Mucosa of gallbladder (tissue), 1 donor: ENCODE measurements around the gene UBE2E3. TPM values are rescaled to one million over a fixed set of nuclear protein-coding genes. Genes with fewer than 3 reads are reported as not detected.
"Not testable (repeated sequence)": the region's sequence is repeated elsewhere in the genome, so short reads cannot be mapped to it uniquely, and the experiment has no call there.

ENCODE experiments used
- DNase-seq: peaks from one replicate; pipeline ENCODE4 v3.0.0-alpha.2; 2020; ENCODE audit warnings: low spot score
- total RNA-seq: library from RNA; stranded (reverse); gene quantifications from one replicate; pipeline ENCODE4 v1.2.1, GENCODE V29; 2021
- donor health status: DM: no; HTN: no; CAD: no.

UBE2E3 gene
- total RNA-seq, 1 donor from 2014 or later: 71.8 TPM

DNA sequence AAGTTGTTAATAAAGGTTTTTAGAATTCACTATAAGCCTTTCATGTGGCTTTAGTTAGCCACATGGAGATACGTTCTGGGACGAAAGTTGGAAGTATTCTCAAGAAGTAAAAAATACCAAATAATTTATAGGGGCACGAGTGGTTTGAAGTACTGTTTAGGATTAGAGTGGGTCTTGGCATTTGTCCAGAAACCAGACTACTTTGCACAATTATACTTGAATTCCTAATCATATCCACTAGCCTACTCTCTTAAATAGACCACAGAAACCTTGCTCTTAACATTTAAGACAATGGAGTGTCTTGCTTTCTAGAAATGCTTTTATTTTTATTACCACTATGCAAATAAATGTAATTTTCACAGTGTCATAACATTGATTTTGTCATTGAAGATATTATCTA lies 44.6 kb downstream of the UBE2E3 start:
- no peak for DNase-seq

DNA sequence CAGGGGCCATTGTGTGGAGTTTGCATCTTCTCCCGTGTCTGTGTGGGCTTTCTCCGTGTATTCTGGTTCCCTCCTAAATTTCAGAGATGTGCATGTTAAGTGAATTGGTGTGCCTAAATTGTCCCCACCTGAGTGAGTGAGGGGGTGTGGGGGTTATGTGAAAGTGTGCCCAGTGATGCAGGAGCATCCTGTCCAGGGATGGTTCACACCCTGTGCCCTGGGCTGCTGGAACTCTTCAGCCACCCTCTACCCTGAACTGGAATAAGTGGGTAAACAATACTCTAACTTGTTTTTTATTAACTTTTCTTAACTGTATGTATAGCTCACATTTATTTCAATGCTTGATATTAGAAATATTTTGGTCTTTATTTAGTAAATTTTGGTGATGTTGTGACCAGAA lies 56.0 kb downstream of the UBE2E3 start:
- no peak for DNase-seq

DNA sequence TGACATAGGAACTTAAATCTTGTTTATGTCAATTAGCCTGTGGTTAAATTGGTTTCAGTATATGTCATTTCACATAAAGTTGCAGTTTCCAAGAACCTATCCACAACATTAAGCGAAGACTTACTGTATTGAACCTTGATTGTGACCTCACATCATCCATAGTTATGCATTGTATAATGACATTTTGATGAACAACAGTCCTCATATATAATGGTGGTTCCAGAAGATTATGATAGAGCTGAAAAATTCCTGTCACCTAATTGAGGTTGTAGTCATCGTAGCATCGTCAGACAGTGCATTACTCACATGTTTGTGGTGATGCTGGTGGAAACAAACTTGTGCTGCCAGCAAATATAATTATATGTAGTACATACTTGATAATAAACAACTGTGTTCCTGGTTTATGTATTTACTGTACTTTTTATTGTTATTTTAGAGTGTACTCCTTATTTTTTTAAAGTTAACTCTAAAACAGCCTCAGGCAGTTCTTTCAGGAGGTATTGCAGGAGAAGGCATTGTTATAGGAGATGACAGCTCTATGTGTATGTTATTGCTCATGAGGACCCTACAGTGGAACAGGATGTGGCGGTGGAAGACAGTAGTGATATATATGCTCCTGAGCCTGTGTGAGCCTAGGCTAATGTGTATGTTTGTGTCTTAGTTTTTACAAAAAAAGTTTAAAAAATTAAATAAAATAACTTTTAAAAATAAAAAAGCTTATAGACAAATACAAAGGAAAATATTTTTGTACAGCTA lies 56.6 kb downstream of the UBE2E3 start:
- no peak for DNase-seq

DNA sequence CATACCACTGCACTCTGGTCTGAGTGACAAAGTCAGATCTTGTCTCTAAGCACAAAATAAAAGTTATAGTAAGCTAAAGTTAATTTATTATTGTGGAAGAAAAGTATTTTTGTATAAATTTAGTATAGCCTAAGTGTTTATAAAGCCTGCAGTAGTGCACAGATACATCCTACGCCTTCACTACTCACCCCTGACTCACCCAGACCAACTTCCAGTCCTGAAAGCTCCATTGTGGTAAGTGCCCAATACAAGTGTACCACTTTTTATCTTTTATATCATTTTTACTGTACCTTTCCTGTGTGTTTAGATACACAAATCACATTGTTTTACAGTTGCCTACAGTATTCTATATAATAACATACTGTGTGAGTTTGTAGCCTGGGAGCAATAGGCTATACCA lies 57.5 kb downstream of the UBE2E3 start:
- DNase-seq: no peak

DNA sequence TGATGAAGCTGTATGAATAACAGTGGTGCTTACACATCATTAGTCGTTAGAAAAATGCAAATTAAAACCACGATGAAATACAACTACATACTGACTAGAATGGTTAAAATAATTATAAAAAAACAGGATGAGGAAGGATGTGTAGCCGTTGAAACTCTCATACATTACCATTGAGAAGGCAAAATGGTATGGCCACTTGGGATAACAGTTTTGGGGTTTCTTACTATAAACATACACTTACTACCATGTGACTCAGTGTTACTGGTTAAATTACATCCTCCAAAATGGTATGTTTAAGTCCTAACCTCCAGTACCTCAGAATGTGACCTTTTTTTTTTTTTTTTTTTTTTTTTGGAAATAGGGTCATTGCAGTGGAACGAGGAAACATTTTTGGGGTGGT lies 58.4 kb downstream of the UBE2E3 start:
- no peak for DNase-seq

DNA sequence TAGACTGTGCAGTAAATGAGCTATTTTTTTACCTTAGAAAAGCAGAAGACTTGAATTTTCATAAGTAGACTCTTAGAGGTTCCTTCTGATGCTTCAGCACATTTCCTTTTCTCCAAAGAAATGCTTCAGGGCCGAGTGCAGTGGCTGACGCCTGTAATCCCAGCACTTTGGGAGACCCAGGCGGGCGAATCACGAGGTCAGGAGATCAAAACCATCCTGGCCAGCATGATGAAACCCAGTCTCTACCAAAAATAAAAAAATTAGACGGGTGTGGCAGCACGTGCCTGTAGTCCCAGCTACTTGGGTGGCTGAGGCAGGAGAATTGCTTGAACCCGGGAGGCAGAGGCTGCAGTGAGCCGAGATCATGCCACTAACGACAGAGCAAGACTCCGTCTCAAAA lies 60.4 kb downstream of the UBE2E3 start:
- DNase-seq: not testable (repeated sequence)

DNA sequence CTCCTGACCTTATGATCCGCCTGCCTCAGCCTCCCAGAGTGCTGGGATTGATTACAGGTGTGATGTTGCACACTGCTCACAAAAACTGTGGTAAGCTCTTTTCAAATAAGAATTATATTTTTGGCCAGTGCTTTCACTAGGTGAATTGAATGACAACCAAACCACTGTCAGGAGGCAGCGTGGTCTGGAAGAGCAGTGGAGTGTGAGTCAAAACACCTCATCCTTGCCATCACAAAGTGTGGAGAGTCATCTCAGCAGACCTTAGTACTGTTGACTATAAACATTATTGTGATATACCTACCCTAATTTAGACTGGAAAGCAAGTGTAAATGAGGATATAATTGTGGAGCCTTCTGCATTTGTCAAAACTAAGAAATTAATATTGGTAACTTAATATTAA lies 61.3 kb downstream of the UBE2E3 start:
- DNase-seq: no peak

DNA sequence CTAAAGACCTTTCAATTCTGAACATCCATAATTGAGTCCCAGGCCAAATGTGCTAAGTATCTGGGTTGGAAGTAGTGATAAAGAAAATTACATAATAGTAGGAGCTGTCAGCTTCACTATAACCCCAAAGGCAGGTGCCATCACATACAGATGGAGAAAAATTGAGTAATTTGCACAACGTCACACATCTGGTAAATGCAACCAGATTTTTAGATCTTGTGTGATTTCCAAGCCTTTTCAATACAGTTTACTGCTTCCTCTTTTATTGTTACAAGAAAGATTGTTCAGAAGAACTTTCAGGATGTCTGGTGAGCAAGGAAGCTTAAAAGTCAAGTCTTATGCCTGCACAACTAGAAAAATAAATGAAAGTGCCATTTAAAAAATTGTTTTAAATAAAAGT lies 62.3 kb downstream of the UBE2E3 start:
- no peak for DNase-seq

DNA sequence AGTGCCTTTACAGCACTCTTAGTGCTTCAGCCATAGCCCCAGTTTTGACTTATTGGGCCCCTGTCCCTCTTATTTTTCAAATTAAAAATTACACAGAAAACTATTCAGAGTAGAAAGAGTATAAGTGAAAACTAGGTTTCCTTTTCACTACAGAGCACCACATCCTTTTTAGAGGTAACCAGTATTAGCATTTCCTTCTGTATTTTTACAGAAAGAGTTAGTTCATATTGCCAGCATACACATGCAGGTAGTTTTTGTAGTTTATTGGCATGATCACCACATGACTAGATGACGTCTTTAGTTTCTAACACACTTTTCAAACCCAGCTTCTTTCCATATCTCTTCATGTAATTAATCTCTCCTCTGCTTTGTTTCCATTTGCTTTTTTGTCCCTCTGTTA lies 66.4 kb downstream of the UBE2E3 start:
- no peak for DNase-seq

DNA sequence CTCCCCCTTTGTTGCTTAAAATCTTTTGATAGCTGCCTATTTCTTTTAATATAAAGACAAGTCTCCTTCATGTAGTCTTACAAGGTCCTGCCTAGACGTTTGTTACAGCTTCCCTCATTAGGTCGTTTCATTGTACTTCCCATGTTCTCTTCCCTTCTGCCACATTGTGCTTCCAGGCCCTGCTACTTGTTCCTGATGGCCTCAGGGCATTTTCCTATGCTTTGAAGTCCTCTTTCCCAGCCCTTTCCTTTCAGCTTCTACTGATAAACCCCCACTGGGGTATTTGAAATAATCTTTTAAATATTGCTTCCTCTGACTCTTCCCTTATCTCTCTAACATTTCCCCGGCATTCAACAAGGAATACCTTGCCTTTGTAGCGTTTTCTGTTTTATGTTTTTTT lies 67.4 kb downstream of the UBE2E3 start:
- DNase-seq: no peak

DNA sequence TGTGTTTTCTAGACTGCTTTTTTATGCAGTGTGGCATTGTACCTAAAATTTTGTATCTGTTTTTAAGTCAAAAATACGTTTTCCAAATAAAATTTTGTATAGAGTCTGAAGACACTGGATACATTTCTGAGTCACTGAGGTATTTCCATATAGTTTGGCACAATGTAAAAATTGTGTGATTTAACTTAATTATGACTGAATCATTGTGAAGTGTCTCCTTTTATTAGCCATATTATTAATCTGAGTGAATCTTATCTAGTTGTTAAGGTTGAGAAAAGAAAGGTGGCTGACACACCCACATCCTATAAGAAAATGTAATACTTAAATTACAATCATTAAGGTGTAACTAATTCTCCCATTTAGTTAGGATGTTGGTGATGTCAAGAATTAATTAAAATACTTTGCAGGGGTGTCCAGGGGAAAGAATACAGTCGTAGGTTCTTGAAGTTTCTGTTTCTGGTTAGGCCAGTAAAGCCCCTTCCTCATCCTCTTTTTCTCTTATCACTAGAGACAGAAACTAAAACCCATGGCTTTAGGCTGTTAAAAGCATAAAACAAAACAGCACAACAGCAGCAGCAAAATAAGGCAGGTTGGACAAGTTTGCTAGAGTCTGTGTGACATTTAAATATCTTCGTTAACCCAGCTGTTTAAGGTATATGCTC lies 71.6 kb downstream of the UBE2E3 start:
- no peak for DNase-seq

DNA sequence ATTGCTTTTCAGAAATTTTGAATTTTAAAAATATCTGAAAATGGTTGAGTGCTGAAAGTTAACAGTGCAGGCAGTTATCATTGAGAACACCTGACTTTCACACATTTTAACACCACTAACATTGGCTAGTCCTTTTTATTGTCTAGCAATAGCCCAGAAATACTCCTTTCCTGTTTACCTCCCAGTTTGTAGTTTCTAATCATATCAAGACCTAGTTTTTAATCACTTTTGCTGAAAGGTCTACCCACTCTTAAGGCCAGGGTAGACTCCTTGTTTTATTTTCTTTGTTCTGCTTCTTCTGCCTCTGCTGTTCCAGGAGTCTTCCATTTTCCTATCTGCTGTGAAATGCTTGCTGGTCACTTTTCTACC lies 72.1 kb downstream of the UBE2E3 start:
- no peak for DNase-seq

DNA sequence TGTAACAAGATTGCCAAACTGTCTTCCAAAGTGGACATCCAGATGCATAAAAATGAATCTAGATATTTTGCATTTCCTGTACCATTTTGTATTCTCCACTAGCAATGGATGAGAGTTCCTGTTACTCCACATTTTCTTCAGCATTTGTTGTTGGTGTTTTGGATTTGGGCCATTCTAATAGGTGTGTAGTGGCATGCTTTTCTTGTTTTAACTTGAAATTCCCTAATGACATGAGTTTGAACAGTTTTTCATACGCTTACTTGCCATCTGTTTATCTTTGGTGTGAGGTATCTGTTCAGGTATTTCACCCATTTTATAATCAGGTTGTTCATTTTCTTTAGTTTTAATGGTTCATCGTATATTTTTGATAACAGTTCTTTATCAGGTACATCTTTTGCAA lies 73.9 kb downstream of the UBE2E3 start:
- DNase-seq: no peak

DNA sequence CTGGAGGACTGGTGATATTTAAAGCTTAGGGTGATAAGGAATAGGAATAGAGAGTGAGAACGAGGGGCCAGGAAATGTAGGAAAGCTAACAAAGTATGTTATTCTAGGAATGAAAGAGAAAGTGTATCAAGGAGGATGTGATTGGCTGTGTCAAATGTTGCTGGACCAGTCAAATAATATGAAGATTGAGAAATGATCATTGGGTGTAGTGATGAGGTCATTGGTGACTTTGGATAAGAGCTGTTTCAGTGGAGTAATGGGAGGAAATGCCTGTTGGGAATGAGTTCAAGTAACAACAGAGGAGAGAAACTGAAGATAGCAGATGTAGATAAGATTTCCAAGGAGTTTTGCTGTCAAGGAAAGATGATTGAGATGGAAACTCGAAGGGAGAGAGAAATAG lies 74.4 kb downstream of the UBE2E3 start:
- DNase-seq: no peak

DNA sequence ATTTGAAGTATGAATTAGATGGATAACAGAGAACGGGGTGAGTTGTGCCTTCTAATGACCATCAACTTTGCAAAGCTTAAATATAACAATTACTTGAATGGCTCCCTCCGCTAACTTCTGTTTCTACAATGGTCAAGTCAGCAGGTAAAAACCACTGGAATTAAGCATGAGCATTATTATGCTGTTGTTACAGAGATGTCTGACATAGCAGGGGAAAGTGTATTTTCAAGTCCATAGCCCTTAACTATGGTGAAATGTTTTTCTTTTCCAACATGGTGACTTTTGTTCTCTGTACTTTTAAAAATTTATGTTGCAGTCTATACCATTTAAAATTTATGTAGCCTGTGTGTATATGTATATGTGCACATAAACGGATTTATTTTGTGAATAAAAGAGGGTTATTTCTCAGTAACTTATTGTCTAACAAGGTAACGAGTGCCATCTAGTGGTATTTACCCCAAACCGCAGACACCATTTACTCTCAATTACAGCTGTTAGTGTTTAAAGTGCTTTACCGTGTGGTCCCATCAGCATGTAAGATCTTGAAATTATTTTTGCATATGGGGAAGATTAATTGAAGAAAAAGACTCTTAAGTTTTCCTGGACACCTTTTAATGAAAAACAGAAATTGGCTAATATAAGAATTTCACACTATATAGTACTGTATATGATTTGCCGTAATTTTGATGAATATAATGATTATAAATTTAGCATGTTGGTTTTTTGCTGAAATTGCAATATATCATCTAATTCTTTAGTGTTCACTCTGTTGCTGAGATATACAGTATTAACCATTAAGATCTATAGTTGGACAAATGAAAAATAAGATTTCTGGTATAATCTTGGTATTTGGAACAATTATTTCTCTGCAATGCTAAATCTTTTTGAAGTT lies 78.2 kb downstream of the UBE2E3 start:
- DNase-seq: peak; percentile 19

DNA sequence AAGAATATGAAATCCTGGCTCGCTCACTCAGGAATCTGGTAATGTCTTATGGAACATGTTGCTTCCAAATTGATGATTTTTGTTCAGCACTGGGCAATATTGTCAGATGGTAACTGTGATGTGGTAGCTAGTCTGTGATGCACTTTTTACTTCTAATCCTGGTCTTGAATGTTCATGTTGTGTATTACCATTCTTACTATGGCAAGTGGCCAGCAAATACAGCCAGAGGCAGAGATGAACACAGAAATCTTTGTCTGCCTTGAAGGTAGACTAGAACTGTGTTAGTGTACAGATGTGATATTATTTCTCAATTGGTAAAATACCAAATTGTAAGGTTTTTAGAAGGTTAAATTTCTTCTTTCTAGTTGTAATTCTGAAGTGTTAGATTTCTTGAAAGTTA lies 83.3 kb downstream of the UBE2E3 start:
- DNase-seq: no peak

DNA sequence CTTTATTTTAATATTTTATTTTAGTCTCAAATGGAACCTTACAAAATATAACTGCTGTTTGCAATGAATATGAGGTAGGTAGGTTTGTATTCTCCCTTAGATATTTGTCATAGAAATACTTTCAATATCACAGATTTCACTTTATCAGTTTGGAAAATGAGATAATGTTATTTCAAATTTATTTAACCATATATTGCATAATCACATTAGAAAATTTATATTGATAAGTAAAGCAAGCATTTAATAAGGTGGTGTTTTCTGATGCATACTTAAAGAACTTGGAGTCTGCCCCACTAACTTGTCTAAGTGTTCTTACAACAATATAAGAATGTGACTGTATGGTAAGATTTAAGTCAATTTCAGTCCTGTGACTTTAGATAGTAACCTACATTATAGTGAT lies 85.1 kb downstream of the UBE2E3 start:
- DNase-seq: no peak

DNA sequence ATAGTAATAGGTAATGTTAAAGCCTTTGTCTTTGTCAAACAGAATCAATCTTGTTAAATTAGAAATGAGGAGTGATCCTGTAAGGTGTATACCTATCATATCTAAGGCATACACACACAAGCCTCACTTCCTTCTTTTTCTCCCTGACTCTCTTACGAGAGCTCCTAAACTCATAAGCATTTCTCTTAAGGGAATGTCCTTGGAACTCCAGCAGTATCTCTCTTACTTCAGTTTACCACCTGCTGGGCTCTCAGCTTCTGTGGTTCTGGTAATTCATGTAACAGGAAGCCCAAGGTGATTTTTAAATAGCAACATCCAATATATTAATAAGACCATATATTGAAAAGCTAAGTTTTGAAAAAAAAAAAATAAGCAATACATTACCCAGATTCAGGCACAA lies 85.9 kb downstream of the UBE2E3 start:
- no peak for DNase-seq

DNA sequence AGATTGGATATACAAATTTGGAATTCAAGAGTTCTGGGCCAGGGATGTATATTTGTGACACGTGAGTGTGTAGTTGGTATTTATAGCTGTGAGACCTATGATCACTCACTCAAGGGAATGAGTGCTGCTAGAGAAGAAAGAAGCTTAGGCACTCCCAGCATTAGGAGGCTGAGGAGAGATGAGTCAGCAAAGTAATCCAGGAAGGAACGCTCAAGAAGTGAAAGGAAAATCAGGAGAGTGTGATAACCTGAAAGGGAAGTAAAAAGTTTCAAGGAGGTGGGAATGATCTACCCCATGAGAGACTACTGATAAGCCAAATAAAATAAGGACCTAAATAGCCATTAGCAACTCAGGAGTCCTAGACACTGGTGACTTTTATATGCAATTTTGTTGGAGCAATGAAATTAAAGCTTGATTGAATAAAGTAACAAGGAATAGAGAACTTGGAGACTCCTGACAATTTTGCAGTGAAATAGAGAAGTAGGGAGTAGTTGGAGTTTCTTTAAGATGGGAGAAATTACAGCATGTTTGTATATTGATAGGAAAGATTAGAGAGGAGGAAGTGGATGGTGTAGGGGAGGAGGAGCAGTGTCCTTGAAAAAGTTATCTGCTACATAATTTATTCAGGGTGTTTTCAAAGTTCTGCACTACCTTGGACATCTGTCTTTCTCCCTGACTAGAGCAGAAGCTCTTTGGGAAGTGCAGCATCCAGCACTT lies 89.9 kb downstream of the UBE2E3 start:
- DNase-seq: no peak

DNA sequence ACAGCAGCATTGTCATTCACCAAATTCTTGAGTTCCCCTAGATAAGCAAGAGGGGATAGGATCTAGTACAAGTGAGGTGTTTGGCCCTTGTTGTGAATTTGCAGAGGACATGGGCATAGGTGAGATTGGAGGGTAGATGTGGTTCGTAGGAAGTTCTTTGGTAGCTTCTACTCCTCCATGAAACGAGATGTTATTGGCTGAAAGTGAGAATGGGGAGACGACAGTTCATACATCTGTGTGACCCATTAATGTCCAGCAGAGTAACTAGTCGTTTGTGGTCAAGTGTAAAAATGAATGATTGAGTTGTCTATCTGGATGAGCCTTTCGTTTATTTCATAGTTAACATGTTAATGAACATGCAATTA lies 90.4 kb downstream of the UBE2E3 start:
- no peak for DNase-seq

DNA sequence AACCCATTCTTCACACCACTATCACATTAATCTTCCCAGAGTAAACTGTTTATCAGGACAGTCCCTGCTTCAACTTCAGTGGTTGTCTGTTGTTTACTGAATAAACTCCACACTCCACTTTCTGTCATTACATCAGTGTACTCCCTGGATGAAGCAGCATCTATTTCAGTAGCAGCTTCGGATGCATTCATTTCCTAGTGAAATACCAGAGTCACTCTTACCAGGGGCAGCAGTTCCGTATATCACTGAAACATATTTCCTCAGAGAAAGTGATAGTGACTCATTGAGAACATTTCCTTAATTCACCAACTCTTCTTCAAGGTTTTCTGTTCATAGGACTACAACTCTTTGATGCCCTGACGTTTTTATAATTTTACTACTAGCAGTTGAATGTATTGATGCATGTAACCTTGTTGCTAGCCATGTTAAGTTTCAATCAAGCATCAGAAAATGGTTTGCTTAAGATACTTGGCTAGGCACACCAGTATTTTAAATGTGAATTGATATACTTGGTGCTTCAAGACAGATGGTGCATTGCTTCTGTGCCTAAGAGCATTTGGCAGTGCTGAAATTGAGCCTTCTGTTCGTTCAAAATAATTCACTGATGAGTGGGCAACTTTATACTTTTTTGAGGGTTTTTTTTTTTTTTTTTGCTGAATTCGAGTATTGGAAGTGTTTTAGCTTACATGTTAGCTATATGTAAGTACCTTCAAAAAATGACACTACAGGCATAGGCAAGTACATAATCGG lies 92.3 kb downstream of the UBE2E3 start:
- no peak for DNase-seq
